Liver (tissue), 9 donors: Measurements from ENCODE around the gene RWDD1. TPM values are rescaled to one million over a fixed set of nuclear protein-coding genes. Genes with fewer than 3 reads are reported as not detected.

Experiments
- DNase-seq: peaks from one replicate; pipeline ENCODE4 v3.0.0-alpha.2; 2017; ENCODE audit warnings: low spot score
- H3K27ac ChIP-seq, 2 donors: one replicate each; pipeline ENCODE4 v1.7.0; 2013; ENCODE audit warnings: inconsistent platforms in 2 of 2, low read length in 2 of 2, control low read depth in 1 of 2, low read depth in 1 of 2, mild to moderate bottlenecking in 1 of 2
- H3K27me3 ChIP-seq, 4 donors: one replicate each; pipeline versions ENCODE4 v1.6.1 to v1.7.0; 2013; ENCODE audit warnings: low read length in 3 of 4, inconsistent platforms in 1 of 4, mild to moderate bottlenecking in 1 of 4, moderate library complexity in 1 of 4; ENCODE audit not compliant: control insufficient read depth in 4 of 4, insufficient read depth in 4 of 4
- H3K36me3 ChIP-seq, 4 donors: one replicate each; pipeline versions ENCODE4 v1.6.1 to v1.7.0; 2013; ENCODE audit warnings: low read length in 3 of 4, mild to moderate bottlenecking in 3 of 4, low read depth in 1 of 4, moderate library complexity in 1 of 4; ENCODE audit not compliant: control insufficient read depth in 4 of 4, insufficient read depth in 3 of 4
- H3K4me1 ChIP-seq, 4 donors: one replicate each; pipeline versions ENCODE4 v1.6.1 to v1.7.0; 2013; ENCODE audit warnings: low read length in 3 of 4, mild to moderate bottlenecking in 3 of 4, moderate library complexity in 1 of 4; ENCODE audit not compliant: control insufficient read depth in 4 of 4, insufficient read depth in 4 of 4
- H3K4me3 ChIP-seq, 3 donors: one replicate each; pipeline versions ENCODE4 v1.6.1 to v1.7.0; 2013; ENCODE audit warnings: low read length in 3 of 3, control low read depth in 1 of 3, low read depth in 1 of 3, mild to moderate bottlenecking in 1 of 3
- H3K9ac ChIP-seq, 2 donors: one replicate each; pipeline ENCODE4 v1.7.0; 2013; ENCODE audit warnings: low read length in 2 of 2, mild to moderate bottlenecking in 2 of 2, moderate library complexity in 2 of 2, control low read depth in 1 of 2, low read depth in 1 of 2
- H3K9me3 ChIP-seq, 4 donors: one replicate each; pipeline versions ENCODE4 v1.6.1 to v1.7.0; 2013; ENCODE audit warnings: low read length in 3 of 4; ENCODE audit not compliant: control insufficient read depth in 4 of 4
- ATF3 ChIP-seq: IDR thresholded peaks from 2 replicates; pipeline ENCODE4 v1.6.1; 2016; ENCODE audit warnings: antibody characterized with exemption
- CTCF ChIP-seq: fragments of 150-350 bp; IDR thresholded peaks from 2 replicates; pipeline ENCODE4 v1.5.1; 2017; ENCODE audit warnings: improper control_type of control experiment, low read depth, low read length; ENCODE audit not compliant: missing input control
- EGR1 ChIP-seq, 2 donors: IDR thresholded peaks; 2 replicates each; pipeline ENCODE4 v1.6.1; 2016 to 2018; ENCODE audit warnings: antibody characterized with exemption in 2 of 2, low read depth in 2 of 2
- FOXA1 ChIP-seq: IDR thresholded peaks from 2 replicates; pipeline ENCODE4 v1.6.1; 2016; ENCODE audit warnings: antibody characterized with exemption
- FOXA2 ChIP-seq: IDR thresholded peaks from 2 replicates; pipeline ENCODE4 v1.6.1; 2016; ENCODE audit warnings: antibody characterized with exemption
- GABPA ChIP-seq, 2 donors: IDR thresholded peaks in 1 of 2; conservative IDR thresholded peaks in 1 of 2; 2 replicates each; pipeline ENCODE4 v1.6.1; 2016; ENCODE audit warnings: antibody characterized with exemption in 2 of 2, mild to moderate bottlenecking in 1 of 2, moderate library complexity in 1 of 2
- HNF4A ChIP-seq, 2 donors: conservative IDR thresholded peaks; 2 replicates each; pipeline ENCODE4 v1.6.1; 2016; ENCODE audit warnings: antibody characterized with exemption in 2 of 2, mild to moderate bottlenecking in 2 of 2
- HNF4G ChIP-seq: IDR thresholded peaks from 2 replicates; pipeline ENCODE4 v1.6.1; 2016; ENCODE audit warnings: antibody characterized with exemption
- JUND ChIP-seq, 2 donors: IDR thresholded peaks; 2 replicates each; pipeline ENCODE4 v1.6.1; 2016; ENCODE audit warnings: antibody characterized with exemption in 2 of 2
- MAX ChIP-seq: IDR thresholded peaks from 2 replicates; pipeline ENCODE4 v1.6.1; 2016; ENCODE audit warnings: antibody characterized with exemption
- NR2F2 ChIP-seq: IDR thresholded peaks from 2 replicates; pipeline ENCODE4 v1.6.1; 2016; ENCODE audit warnings: antibody characterized with exemption
- RAD21 ChIP-seq, 2 donors: IDR thresholded peaks; 2 replicates each; pipeline ENCODE4 v1.6.1; 2016; ENCODE audit warnings: antibody characterized with exemption in 2 of 2, mild to moderate bottlenecking in 2 of 2
- REST ChIP-seq: IDR thresholded peaks from 2 replicates; pipeline ENCODE4 v1.6.1; 2016; ENCODE audit warnings: antibody characterized with exemption, mild to moderate bottlenecking
- RXRA ChIP-seq, 2 donors: IDR thresholded peaks; 2 replicates each; pipeline ENCODE4 v1.6.1; 2017 to 2018; ENCODE audit warnings: antibody characterized with exemption in 2 of 2, mild to moderate bottlenecking in 1 of 2
- SP1 ChIP-seq: IDR thresholded peaks from 2 replicates; pipeline ENCODE4 v1.6.1; 2018; ENCODE audit warnings: antibody characterized with exemption, mild to moderate bottlenecking
- TAF1 ChIP-seq: conservative IDR thresholded peaks from 2 replicates; pipeline ENCODE4 v1.6.1; 2016; ENCODE audit warnings: antibody characterized with exemption, mild to moderate bottlenecking
- YY1 ChIP-seq: IDR thresholded peaks from 2 replicates; pipeline ENCODE4 v1.6.1; 2016; ENCODE audit warnings: antibody characterized with exemption, mild to moderate bottlenecking
- ZBTB33 ChIP-seq: IDR thresholded peaks from 2 replicates; pipeline ENCODE4 v1.6.1; 2016; ENCODE audit warnings: antibody characterized with exemption
- WGBS: extraction: QIAGEN DNeasy Blood & Tissue Kit; methylation state at CpG from one replicate; pipeline ENCODE4 v1.1.7; 2013; 5-methylcytosine and 5-hydroxymethylcytosine counted together
- polyA plus RNA-seq, 2 donors: library from polyadenylated mRNA; stranded (reverse) in 1 of 2; unstranded in 1 of 2; fragments of 200-250 nt in 1 of 2; fragments of >200 nt in 1 of 2; fragmentation: Nextera tagmentation in 1 of 2; extraction: Ambion mirVana in 1 of 2; gene quantifications; one replicate each; pipeline versions ENCODE4 v1.2.1 to v1.2.3, GENCODE V29; 2013 to 2015
- total RNA-seq, 2 donors: library from RNA; depleted of rRNA; stranded (reverse); fragments of >200 nt; gene quantifications; one replicate each; pipeline ENCODE4 v1.2.3, GENCODE V29; 2014
- donor health status: healthy.
- donor health status: healthy.
- donor health status: healthy.
- donor health status: healthy.
- donor health status: healthy.

RWDD1 gene
- total RNA-seq (1 to 10 TPM; 7.0 to 7.3 TPM), polyA plus RNA-seq (10 to 100 TPM; 14.4 to 52.7 TPM)

- peak; percentile 95 for DNase-seq
- TF ChIP-seq SP1 (peak; percentile 95), YY1 (peak; percentile 84), HNF4A (conservative IDR thresholded peaks at IDR 0.05) (peak; percentile 15 to 34), GABPA (IDR thresholded peaks at IDR 0.05 in 1 of 2, conservative IDR thresholded peaks at IDR 0.05 in 1 of 2) (peak in 1 of 2 donors; percentile 52), NR2F2 (peak; percentile 20), MAX (peak; percentile 84), REST (peak; percentile 78), ZBTB33 (peak; percentile 82), HNF4G (no peak), FOXA2 (peak; percentile 39), RXRA (IDR thresholded peaks at IDR 0.05) (peak; percentile 41 to 65), CTCF (no peak), ATF3 (no peak), RAD21 (IDR thresholded peaks at IDR 0.05) (peak in 1 of 2 donors; percentile 27), TAF1 (peak; percentile 86), JUND (IDR thresholded peaks at IDR 0.05) (peak in 1 of 2 donors; percentile 31), FOXA1 (peak; percentile 50), EGR1 (IDR thresholded peaks at IDR 0.05; ENCODE audit: low read depth in 2 of 2) (peak in 1 of 2 donors; percentile 56)
- H3K4me3 ChIP-seq: peak within 1 kb of the TSS; percentile 81 to 99 (median 96)
- peaks cover 0 to 3% (median 0%) of the 10 kb centered on the region in 4 donors for H3K27me3 ChIP-seq
- H3K27ac ChIP-seq: peak within 1 kb of the TSS; percentile 83 to 87
- WGBS: under 1% methylated on average over 62 of the region's 62 CpGs
- peaks cover 0 to 19% (median 15%) of the 10 kb centered on the region in 4 donors for H3K4me1 ChIP-seq
- H3K9me3 ChIP-seq: no peaks in the 10 kb centered on the region
- peak within 1 kb of the TSS; percentile 96 to 98 for H3K9ac ChIP-seq
- H3K36me3 ChIP-seq: peaks cover 0 to 2% (median under 1%) of the 10 kb centered on the region in 4 donors
Observed at GRCh38 chr6:116570856-116571682, at the start of gene RWDD1. Gene RWDD1, plus strand, starts transcription at chr6:116571504. Its CDS starts 79 bp downstream, at chr6:116571583.
